HG02885 (cell line): Measurements from ENCODE around the gene DDX10.

ENCODE experiments used
- ATAC-seq: cut with Tn5 transposase; IDR thresholded peaks from one replicate; pipeline ENCODE4 v1.9.1; 2021; ENCODE audit warnings: mild to moderate bottlenecking; ENCODE audit not compliant: unreplicated experiment, poor library complexity

DDX10 gene

DNA sequence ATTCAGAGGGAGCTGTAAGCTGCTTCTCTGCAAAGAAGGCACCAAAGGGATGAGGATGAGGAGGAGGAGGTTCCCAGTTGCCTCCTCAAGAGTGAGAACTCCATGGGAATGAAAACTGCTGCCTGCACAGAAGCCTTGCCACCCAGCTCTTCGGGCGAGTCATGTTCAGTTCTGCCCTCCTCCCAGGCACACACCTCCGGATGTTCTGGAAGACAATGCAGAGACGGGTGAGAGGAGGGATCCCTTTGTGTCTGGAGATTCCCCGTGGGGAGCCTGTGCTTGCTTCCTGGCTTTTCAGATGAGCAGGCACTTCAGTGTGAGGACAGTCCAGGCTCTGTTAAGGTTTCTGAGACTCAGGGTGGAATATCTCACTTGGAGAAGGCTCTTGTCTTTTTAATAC is 295.6 kb downstream of the DDX10 start:
- no peak for ATAC-seq

DNA sequence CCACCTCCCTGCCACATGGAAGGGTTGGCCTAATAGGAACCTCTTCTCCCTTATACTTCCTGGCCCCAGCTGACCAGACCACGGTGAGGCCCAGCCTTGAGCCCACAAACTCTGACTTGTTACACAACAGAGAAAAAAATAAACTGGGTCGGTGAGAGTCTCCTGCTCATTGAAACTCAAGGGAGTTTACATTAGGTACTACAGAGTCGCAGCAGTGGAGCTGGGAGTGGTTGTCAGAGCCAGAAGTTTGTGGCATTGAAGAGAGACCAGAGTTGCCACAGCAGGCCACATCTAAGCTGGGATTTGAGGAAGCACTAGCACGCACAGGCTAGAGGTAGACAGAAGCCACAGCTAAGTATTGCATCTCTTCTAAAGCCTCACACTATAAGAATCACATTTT is 296.2 kb downstream of the DDX10 start:
- no peak for ATAC-seq

DNA sequence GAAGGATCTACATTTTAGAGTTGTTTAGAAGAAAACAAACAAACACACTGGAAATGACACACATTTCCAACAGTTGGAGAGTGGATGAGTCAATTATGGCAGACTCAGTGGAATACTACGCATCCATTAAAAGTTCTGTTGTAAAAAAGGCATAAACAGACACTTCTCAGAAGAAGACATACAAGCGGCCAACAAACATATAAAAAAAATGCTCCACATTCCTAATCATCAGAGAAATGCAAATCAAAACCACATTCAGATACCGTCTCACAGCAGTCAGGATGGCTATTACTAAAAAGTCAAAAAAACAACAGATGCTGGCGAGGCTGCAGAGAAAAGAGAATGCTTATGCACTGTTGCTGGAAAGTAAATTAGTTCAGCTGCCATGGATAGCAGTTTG is 298.2 kb downstream of the DDX10 start:
- ATAC-seq: no peak

DNA sequence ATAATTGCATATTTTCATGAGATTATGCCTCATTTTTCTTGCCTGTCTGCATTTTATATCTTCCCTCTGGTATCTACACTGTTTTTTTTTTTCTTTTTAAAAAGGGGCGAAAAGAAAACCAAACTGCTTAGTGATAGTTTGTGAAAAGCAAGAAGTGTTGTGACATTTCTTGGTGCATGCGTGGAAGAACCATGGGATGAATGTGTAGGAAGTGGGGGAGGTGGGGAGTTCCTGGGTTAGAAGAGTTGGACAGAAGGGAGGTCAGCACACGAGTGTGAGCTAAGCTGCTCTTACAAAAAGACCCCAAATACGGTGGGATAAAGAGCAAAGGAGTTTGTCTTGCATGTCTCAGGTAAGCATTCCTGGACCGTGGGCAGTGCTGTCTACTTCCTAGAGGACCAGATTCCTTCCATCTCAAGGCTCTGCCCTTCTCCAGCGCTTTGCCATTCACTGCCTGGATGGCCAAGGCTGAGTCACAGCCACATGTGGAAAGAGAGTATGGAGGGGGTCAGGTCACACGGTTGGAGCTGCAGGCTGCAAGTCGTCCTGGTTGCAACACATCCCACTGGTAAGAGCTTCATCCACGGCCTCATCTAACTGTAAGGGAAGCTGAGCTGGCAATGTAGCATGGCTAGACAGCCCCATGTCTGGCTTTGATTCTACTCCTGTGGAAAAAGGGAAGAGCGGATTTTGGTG is 300.6 kb downstream of the DDX10 start:
- no peak for ATAC-seq

DNA sequence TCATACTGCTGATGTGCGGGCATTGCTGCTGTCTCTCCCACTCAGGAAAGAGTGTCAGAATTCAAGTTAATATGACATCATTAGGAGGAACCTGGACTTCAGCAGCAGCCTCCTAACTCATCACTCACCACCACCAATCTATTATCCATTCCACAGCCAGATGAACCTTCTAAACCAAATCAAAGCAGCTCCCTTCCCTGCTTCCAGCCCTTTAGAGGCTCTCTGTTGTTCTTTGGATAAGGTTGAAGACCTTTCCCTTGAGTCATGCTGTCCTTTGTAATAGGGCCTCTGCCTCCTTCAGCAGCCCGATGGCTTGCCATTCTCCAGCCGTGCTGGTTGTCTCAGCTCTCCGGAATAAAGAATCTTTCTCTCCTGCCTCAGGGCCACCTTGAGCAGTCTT is 301.3 kb downstream of the DDX10 start:
- ATAC-seq: no peak

DNA sequence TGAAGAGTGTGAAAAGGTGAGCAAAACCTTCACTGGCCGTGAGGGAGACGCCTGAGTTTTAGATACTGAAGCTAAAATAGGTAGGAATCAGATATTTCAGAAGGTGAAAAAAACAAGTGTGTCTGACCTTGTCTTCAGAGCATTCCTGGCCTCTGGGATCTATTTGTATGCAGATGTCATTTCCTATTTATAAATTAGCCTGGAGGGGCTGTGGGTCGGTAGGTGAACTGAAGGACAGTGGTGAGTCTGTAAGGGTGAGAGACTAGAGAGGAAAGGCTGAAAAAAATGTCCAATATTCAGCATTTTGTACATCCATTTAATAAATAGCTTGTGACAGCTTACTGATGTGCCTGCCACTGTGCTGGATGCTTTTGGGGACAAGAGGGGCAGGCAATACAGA is 302.1 kb downstream of the DDX10 start:
- ATAC-seq: no peak

DNA sequence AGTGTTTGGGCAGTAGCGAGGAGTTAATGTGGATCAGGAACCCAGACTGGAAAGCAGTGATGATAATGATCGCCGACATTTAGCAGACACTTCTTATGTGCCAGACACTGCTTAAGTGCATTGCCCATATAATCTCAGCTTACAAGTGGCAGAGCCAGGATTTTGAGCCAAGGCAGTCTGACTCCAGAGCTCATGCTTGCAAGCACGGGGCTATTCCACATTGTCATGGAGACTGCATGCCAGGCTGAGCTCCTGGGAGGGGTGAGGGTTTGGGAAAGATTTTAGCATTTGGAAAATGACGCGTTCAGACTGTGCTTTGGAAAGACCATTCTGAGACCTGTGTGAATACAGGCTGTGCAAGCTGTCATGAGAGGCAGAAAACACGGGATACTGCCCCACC is 302.7 kb downstream of the DDX10 start:
- ATAC-seq: no peak

DNA sequence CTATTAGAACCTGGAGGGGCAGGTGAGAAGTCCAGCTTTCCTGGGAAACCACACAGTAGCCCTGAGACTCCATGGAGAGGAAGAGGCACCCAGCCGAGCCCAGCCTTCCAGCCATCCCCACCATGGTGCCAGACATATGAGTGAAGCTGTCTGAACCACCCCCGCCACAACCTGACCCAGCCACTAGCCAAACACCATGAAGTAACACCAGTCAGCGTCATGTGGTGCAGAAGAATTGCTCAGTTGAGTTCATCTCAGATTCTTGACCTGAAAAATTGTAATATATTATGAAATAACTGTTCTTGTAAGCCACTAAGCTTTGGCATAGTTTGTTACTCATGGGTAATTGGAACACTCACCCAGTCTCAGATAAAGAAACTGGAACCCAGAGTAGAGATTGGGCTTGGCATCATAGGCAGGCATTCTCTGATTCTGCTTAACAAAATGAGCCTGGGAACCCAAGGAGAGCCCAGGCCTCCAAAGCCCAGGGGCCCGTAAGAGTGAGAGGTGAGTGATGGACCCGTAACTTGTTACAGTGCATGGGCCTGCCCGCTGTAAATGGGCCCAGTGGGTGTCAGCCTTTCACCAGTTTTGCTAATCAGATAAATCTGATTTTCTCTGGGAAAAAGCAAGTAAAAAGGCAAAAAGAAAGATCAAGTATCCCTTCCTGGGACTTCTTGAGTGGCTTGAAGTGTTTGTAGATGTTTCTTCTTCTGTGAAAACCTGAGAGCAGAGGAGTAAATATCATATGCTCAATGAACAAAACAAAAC is 305.5 kb downstream of the DDX10 start:
- ATAC-seq: no peak

DNA sequence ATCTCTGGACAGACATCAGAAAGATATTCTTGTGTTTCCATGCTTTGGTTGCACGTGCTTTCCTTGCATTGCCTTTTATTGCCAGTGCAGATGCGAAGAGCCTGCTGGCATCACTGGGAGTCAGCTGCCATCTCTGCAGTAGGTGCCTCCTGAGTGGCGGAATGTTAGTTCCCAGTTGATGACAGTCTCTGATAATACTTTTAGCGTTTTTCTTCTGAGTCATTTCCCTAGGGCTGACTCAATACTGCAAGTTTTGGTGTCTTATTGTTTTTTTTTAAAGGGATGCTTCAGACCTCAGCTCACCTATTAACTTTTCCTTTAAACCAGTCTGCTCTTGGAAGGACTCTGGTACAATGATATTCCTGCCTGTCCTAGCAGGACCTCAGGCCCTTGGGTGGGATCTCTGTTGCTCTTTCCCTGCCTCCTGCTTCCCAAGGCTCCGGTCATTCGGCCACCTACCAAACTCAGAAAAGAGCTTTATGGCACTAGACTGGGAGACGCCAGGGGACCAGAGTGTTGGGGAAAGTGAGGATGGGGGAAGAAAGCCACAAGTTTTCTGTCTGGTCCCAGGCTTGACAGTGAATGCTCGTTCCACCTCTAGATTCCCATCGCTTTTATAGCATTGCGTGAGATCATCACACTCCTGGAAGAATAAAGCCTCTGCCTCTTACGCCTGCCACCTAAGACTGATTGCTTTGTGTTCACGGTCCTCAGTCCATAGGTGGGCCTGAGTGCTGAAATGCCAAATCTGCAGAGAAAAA is 308.7 kb downstream of the DDX10 start:
- ATAC-seq: no peak

DNA sequence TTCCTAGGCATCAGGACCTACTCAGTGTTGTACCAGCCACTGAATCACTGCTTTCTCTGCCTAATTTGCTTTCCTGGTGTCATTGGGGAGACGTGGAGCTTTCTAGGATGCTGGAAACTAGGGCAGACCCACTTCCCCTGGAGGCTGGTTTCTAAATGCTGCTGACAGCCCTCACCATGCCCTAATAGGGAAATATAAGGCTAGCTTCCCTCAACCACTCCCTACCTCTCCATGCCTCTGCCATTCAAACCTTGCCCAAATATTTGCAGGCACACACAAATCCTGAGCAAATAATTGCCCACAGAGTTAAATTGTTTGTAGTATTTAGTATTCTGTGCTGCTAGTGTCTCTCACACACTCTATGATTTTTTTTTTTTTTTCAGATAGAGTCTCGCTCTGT is 310.2 kb downstream of the DDX10 start:
- ATAC-seq: no peak

DNA sequence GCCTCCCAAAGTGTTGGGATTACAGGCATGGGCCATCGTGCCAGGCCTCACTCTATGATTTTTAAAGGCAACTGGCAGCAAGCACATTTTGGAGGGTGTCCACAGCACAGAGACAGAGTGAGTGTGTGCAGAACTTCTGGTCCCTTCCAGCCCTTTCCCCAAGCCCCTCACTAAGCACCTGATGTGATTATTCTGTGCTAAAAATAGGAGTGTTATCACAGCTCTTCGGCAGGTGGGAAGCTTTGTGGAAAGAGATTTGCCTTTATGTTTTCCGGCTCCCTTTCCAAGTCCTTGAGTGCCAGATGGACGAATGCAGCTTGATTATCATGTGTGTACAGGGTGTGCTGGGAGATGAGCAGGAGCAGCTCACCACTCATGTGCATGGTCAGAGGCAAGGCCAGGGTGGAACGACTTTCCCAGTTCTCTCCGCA is 310.8 kb downstream of the DDX10 start:
- ATAC-seq: no peak

DNA sequence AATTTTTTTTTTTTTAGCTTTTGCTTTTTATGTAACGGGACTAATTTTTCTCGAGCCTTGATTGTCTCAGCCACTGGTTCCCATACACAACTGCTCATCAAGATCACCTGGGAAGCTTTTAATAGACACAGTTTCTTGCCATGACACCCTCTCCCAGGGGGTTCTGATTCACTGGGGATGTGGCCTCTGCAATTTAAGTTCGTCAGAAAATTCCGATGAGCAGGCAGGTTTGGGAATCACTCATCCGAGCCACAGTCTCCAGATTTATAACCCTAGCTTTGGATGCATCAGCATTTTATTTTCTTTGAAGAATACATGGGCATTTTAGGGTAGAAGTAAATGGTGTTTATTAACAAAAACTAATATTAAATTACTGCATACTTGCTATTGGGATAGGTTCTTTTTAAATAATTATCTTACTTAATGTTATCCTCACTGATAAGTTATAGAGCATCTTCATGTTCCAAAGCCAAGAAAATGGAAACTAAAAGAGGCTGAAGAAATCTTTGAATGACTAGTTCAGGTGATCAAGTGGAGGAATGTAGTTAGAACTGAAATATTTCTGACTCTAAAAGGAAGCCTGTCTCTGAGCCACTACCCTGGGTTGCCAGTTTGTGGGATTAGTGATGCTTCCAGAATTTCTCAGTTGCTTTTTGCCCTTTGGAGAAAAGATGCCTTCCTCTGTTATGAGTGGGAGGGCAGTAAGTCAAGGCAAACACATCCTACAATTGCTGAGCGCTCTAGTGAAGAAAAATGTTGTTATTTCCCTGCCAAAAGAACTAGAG is 319.0 kb downstream of the DDX10 start:
- no peak for ATAC-seq

DNA sequence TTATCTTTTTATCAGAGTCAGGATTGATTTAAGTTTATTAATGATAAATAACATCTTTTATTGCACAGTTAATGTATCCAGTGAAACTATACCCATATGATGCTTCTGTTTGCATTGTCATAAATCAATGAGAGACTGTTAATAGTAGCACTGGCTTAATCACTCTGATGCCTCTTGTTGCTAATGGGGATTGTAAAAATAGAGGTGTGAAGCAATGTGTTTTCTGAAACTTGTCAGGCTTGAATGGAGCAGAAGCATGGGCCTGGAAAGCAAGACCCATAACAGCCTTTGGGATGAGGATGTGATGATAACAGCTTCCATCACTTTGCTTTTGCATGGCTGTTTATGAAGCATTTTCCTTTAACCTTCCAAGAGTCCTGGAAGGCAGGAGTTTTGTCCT is 319.7 kb downstream of the DDX10 start:
- no peak for ATAC-seq

DNA sequence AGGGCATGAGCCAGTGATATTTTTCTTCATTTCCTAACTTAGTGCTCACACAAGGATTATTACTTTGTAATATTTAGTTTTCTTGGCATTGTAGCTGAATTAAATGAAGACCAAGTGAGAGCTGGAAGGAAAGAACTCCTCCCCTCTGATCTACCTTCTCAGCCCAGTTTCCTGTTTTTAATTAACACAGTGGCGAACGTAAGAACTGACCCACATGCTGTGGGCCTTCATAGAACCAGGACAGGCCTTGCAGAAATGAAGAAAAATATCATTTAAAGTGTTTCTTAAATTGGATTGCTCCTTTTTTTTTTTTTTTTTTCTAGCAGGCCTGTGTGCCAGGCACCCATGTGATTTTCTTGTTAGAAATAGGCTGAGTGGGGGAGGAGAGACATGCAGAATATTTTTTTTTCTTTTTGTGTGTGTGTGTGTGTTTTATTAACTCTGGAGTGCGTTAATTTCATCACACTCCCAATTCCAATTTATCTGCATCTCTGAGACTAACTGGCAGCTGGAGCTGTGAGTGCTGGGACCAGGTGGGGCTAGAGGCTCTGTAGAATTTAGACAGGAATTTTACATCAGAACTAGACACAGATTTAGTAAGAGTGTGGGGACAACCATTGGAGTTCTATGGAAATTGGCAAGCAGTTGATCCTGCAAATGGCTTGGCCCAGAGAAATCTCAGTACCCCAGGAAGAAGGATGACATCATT is 320.5 kb downstream of the DDX10 start:
- ATAC-seq: no peak

DNA sequence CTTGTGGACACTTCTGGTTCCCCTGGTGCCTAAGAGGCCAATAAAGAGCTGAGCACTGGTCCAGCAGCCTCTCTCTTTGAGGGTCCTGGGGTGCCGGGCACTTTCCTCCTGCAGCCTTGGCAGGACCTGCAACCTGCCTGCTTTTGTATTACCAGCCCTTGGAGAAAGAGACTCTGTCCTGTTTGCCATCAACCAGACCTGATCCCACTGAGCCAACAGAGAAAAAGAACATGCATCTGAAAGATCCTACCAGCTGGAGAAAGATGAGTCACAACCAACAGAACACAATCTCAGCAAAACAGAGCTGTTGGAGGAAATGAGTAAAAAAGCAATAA is 321.0 kb downstream of the DDX10 start:
- no peak for ATAC-seq
